Epithelial cell of esophagus (primary cell): Measurements from ENCODE around the gene PLSCR2.
"Not testable (repeated sequence)": the region's sequence is repeated elsewhere in the genome, so short reads cannot be mapped to it uniquely, and the experiment has no call there.

Source experiments
- DNase-seq: peaks from one replicate; pipeline ENCODE4 v3.0.0; 2010; ENCODE audit warnings: low read depth
- H3K4me3 ChIP-seq: 2 replicates; pipeline ENCODE4 v1.5.1; 2011; ENCODE audit warnings: mild to moderate bottlenecking, low read length, control low read depth
- CTCF ChIP-seq: IDR thresholded peaks from 2 replicates; pipeline ENCODE4 v1.5.1; 2011; ENCODE audit warnings: low read depth, mild to moderate bottlenecking, low read length, control low read depth, inconsistent platforms; ENCODE audit not compliant: insufficient read depth; ENCODE audit errors: missing control alignments

Gene PLSCR2

GRCh38 chr3:146504498-146505197 is 35.3 kb upstream of the PLSCR2 start:
- no peak for TF ChIP-seq CTCF
- DNase-seq = peak; percentile 59

GRCh38 chr3:146503461-146504202 is 34.3 kb upstream of the PLSCR2 start:
- DNase-seq = peak; percentile 95
- no peak overlapping the region for H3K4me3 ChIP-seq
- TF ChIP-seq CTCF = no peak

More at GRCh38 chr3:146504498-146505197, 35.3 kb upstream of the PLSCR2 start:
- no peak overlapping the region for H3K4me3 ChIP-seq

GRCh38 chr3:146502887-146503460 is 33.6 kb upstream of the PLSCR2 start:
- no peak for TF ChIP-seq CTCF
- DNase-seq = peak; percentile 81
- H3K4me3 ChIP-seq = no peak overlapping the region

GRCh38 chr3:146501752-146502151 is 32.4 kb upstream of the PLSCR2 start:
- no peak overlapping the region for H3K4me3 ChIP-seq
- DNase-seq = no peak
- no peak for TF ChIP-seq CTCF

- no peak overlapping the region for H3K4me3 ChIP-seq
- no peak for DNase-seq
- no peak for TF ChIP-seq CTCF
Measured at GRCh38 chr3:146499701-146500100, 30.3 kb upstream of the PLSCR2 start.

- DNase-seq = no peak
- no peak for TF ChIP-seq CTCF
- H3K4me3 ChIP-seq = no peak overlapping the region
Measured at GRCh38 chr3:146498002-146498736, 28.8 kb upstream of the PLSCR2 start.

GRCh38 chr3:146497145-146497843 is 27.9 kb upstream of the PLSCR2 start:
- DNase-seq, H3K4me3 ChIP-seq: not testable (repeated sequence)
